ENCODE data around the gene OR14K1.
"Not testable (repeated sequence)": the region's sequence is repeated elsewhere in the genome, so short reads cannot be mapped to it uniquely, and the experiment has no call there.

Gene OR14K1, protein sequence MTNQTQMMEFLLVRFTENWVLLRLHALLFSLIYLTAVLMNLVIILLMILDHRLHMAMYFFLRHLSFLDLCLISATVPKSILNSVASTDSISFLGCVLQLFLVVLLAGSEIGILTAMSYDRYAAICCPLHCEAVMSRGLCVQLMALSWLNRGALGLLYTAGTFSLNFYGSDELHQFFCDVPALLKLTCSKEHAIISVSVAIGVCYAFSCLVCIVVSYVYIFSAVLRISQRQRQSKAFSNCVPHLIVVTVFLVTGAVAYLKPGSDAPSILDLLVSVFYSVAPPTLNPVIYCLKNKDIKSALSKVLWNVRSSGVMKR

DNA sequence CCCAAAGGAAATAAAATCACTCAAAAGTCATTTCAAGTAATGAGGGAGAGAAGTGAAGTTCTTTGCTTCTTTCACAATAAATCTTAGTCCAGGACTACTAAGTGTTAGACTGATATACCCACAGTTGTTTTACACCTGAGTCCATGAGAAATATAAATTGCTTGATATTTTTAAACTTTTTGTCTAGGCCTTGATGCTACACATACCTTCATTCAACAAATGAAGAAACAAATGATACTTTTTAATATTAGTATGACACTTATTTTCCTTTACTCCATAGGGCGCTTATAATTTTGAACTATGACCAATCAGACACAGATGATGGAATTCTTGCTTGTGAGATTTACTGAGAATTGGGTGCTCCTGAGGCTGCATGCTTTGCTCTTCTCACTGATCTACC lies at the start of gene OR14K1:
Gene OR14K1 (plus strand): TSS at position 301 of the 400 bp plus-strand sequence. CDS start 0 bp downstream, at position 301.
- DNase-seq, result no peak

DNA sequence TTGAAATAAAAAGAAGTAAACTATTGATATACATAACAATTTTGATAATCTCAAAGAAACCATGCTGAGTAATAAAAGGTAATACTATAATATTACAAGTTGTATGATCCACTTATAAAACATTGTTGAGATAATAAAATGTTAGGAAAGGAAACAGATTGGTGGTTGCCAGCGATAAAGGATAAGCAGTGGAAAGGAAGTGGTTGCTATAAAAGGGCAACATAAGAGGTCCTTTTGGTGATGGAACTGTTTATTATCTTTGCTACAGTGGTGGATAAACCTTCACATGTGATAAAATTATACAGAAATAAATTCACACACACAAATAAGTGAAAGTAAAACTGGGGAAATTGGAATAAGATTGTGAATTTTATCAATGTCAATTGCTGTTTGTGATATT lies 37.1 kb upstream of the OR14K1 start:
- DNase-seq, result no peak

DNA sequence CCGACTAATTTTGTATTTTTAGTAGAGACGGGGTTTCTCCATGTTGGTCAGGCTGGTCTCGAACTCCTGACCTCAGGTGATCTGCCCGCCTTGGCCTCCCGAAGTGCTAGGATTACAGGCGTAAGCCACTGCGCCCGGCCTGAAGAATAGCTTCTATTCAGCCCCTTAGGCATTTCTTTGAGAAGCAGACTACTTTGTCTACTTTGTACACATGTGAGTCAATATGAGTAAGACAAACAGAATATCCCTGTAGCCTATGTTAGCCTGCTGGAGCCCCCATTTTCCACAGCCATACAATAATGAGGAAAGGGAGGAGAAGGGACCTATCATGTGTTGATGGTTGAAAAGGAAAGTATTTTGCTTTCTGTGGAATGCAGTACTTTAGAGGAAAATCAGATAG lies 27.7 kb upstream of the OR14K1 start:
- not testable (repeated sequence) for DNase-seq

DNA sequence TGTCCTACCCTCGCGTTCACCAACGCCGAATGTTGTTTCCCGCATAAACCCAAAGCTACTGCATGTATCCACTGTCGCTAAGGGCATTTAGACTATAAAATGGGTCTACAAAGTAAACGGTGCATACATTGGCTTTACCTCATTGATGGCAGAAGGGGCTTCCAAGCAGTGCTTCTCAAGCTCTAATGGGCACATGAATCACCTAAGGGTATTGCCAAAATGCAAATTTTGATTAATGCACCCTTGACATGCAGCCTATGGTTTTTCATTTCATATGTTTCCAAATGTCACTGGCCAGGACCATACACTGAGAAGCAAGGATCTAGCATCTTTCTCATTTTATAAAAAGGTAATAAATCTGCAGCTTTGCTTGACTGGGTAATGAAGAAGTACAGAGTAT lies 24.7 kb upstream of the OR14K1 start:
- no peak for DNase-seq

DNA sequence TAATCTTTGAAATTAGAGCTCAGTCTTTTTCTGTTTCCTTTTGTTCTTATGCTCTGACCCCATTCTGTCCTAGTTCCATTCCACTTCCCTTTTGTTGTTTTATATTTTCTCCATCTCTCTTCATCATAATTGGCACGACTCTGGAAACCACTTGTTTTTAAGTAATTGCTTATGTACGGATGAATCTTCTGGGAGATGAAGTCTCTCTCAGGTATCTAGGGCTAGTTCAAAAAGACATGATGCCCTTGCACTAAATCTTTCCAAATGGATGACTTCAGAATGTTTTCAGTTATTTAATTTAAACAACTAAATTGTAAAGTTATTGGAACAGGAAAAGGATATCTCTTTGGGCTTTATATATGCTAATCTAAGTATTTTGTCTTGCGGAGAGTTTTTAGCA lies 21.9 kb upstream of the OR14K1 start, which contains the start of gene OR6F1:
Gene OR6F1 (minus strand): TSS at position 101 of the 400 bp plus-strand sequence. CDS start 3,891 bp downstream, outside the sequence.
- DNase-seq, result no peak

DNA sequence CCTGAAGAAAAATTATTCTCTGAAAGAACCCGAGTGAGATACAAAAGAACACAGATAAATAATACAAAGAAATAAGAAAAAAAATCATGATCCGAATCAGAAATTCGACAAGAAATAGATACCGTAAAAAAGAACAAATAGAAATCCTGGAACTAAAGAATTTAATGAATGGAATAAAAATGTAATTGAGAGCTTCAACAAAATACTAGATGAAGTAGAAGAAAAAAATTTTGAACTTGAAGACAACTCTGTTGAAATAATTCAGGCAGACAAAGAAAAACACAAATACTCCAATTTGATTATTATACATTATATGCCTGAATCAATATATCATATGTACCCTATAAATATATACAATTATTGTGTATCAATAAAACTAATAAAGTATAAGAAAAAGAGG lies 17.2 kb upstream of the OR14K1 start:
- no peak for DNase-seq

DNA sequence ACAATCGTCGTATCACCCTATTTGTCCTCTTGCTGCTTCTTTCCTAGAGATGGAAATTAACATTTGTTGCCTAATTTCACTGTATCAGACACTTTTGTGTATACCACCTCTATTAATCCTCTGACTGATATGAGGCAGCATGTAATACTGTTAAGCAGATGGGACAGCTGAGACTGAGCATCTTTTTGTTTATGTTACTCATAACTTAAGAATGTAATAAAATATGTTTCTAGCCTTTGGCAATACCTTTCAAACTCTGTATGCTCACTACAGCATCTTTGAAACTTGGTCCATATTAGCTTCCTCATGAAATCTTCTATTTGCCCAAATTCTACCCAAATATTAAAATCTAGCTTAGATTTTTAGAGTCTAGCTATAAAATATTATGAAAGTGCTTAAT lies 2.3 kb downstream of the OR14K1 start:
- no peak for DNase-seq

DNA sequence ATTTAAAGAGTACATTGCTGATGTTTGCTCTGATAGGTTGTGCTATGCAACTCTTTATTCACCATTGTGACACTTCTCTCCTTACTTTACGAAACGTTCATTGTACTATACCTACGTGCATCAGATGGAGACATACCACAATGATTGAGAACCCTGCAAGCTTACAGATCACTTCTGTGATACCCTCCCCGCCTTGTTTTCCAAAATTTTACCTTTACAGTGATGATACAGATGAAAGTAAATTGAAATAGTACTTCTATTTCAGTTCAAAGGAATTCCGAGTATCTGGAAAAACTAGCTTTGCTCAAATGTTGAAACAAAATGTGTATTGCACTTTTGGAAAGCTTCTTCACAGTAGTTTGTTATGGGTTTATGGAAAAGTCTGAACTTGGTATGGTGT lies 3.3 kb downstream of the OR14K1 start:
- DNase-seq, result no peak

DNA sequence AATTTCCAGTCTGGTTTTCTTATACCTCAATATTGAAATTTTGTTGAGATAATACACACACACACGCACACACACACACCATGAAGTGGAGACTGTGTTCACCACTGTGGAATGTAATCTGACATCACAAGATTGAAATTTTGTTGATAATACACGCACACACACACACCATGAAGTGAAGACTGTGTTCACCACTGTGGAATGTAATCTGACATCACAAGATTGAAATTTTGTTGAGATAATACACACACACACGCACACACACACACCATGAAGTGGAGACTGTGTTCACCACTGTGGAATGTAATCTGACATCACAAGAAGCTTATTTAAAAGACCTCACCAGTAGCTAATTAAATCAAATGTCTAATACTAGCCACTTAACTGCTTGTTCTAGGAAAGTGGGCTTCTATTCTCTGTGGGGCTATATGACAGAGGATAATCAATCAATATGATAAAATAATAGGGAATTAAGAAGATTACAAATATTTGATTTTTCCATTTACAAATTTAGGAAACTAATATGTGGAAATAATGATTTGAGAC lies 3.9 kb downstream of the OR14K1 start:
- not testable (repeated sequence) for DNase-seq

DNA sequence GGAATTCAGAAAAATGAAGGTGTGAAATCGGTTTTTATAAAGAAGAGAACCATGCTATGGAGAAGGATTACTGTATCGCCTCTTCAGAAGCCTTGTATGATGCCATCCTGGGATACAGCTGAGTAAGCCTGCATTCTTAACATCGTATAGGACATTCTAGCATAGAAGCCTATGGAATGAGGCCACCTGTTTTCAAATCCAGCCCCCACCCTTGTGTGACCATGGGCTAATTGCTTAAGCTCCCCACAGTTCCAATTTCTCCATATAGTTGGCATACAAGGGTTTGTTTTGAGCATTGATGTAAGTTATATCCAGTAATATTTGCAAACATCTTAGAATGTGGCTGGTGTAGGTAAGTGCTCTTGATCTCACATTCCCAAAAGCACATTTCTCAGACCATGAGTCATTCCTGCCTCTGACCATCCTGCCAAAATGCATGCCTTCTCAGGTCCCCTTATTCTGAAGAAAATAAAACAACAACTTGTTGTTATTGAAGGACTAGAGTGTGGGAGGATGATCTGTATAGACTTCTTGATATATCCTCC lies 8.0 kb downstream of the OR14K1 start:
- DNase-seq, result no peak

DNA sequence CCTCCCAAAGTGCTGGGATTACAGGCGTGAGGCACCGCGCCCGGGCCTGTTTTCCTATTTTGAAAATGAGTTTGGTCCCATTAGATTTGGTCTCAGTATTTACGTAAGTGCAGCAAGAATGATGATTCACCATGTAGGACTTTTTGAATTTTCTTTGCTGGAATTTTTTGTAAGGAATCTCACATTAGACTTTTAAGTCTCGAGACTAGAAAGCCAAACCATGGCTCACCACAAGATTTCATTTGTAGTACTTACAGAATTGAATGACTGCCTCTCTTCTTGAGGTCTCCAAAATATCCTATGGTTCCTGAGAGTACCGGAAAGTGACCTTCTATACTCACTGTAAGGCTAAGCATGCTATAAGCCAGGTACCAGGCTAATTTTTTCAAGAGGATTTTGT lies 9.2 kb downstream of the OR14K1 start:
- DNase-seq, result no peak

DNA sequence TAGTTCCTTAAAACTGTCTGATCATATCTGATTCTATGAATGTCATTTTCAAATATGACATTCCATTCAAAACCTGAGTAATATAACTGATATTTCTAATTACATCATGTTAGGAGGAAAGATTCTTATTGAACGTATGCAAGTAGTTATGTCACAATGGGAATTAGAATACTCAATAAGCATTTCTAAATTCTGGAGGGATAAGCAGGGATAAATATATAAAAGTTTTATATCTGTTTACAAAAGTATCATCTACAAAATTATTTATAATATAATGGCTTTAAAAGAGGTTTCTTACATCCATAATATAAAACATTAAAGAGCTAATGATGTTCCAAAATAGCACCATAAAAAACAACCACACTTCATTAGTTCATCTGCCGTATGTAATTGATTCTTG lies 9.6 kb downstream of the OR14K1 start, which contains the start of gene OR14A2:
Gene OR14A2 (minus strand): TSS at position 101 of the 400 bp plus-strand sequence.
- DNase-seq, result no peak

DNA sequence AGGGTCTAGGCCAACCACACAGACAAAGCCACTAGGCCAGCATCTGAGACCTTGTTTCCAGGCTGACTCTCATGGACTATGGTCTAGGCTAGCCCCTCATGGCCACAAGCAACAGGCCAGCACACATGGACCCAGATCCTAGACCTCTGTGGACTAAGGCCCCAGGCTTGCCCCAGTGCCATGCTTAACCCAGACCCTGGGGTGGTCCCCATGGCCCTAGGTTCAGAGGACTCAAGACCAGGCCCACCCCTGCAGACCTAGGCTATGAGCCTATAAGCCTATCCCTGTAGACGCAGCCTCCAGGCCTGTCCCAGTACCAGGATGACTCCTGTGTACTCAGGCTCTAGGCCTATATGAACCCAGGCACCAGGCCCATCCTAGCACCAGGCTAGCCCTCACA lies 11.5 kb downstream of the OR14K1 start:
- no peak for DNase-seq

DNA sequence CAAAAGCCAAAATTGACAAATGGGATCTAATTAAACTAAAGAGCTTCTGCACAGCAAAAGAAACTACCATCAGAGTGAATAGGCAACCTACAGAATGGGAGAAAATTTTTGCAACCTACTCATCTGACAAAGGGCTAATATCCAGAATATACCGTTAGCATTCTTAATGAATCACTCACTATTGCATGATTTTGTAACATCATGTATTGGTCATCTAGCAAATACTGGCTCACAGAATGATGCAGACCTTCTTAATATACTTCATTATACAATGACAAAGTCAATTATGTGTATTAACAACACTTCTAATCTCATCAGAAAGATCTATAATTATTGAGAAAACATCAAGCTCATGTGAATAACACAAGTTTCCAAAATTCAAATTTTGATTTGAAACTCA lies 15.9 kb downstream of the OR14K1 start:
- not testable (repeated sequence) for DNase-seq

DNA sequence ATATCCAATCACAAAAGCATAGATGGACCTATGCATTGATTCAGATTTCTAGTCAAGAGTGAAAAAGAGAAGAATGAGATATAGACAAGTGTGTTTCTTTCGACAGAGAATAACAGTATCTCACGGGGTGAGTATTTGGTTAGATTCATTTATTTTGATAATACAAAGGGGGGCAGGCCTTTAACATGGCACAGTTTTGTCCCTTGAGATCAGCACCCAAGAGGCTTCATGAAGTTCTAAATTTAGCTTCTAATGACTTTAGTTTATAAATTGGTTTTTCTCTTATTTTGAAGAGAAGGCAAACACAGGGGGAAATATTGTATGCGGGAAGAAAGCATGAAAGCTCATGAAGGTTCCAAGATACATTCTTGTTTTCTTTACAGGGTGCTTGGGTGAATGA lies 22.0 kb downstream of the OR14K1 start, which contains the start of gene OR1C1:
Gene OR1C1 (minus strand): TSS at position 101 of the 400 bp plus-strand sequence. CDS start 2,150 bp downstream, outside the sequence.
- DNase-seq, result no peak

DNA sequence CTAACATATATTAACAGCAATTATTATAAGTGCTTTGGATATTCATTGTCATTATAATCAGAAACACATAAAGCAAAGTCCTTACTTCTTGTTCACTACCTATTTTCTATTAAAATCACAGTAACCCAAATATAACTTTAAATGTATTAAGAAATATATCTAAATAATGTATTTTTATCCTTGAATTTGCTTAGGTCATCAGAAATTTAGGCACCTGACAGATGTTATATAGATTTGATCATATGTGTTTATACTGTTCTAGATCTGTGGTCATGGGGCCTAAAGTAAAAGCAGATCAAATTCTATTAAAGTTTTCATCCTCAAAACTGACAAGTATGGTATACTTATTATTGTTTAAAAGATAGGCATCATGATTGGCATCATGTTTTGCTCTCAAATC lies 31.2 kb downstream of the OR14K1 start:
- DNase-seq, result no peak

Measured in DMS79 treated with DMSO at 0.1 percent for 48 hours (cell line).